Measurements from ENCODE around the gene PSMD5.

GRCh38 chr9:120888626-120889025 lies 45.9 kb upstream of the PSMD5 start:
- TF ChIP-seq CTCF (optimal IDR thresholded peaks at IDR 0.05 in 1 of 3, IDR thresholded peaks at IDR 0.05 in 1 of 3, conservative IDR thresholded peaks at IDR 0.05 in 1 of 3; ENCODE audit: extremely low read depth in 1 of 3, insufficient read depth in 2 of 3, low read length in 3 of 3) (no peak), EZH2 (IDR thresholded peaks at IDR 0.05; ENCODE audit: low read length) (no peak)
